Measurements from ENCODE around the gene KLHL42.

- TF ChIP-seq MAX (IDR thresholded peaks at IDR 0.05) (no peak), CEBPB (IDR thresholded peaks at IDR 0.05) (no peak), YY1 (IDR thresholded peaks at IDR 0.05; ENCODE audit: low read depth) (no peak), TCF12 (IDR thresholded peaks at IDR 0.05; ENCODE audit: low read depth) (no peak), EP300 (IDR thresholded peaks at IDR 0.05; ENCODE audit: borderline replicate concordance) (no peak), NFIC (IDR thresholded peaks at IDR 0.05) (no peak), USF1 (IDR thresholded peaks at IDR 0.05) (no peak), RAD21 (IDR thresholded peaks at IDR 0.05; ENCODE audit: low read depth) (no peak), REST (IDR thresholded peaks at IDR 0.05; ENCODE audit: low read depth) (no peak), TEAD4 (IDR thresholded peaks at IDR 0.05) (no peak), CREB1 (IDR thresholded peaks at IDR 0.05; ENCODE audit: low read depth) (no peak), ZBTB7A (IDR thresholded peaks at IDR 0.05; ENCODE audit: low read depth) (no peak)
These were observed 63.7 kb downstream of the KLHL42 start for GRCh38 chr12:27843714-27844245.

All from Ishikawa (cell line).